Endothelial cell of umbilical vein (primary cell): Measurements from ENCODE around the gene ANK2. TPM values are rescaled to one million over a fixed set of nuclear protein-coding genes. Genes with fewer than 3 reads are reported as not detected.

ENCODE experiments used
- BruUV-seq: library from RNA; stranded (reverse); fragments of 400-500 nt; replicated peaks from 2 replicates; lab custom pipeline; 2021; lab: Mats Ljungman, UMichigan
- CTCF ChIA-PET: fragments of 300-600, 350-600 bp; sonication (Branson Sonifier 250); formaldehyde crosslinking; loops from one replicate; lab custom pipeline; 2021; ENCODE audit warnings: antibody characterized with exemption, inconsistent platforms; lab: Charles Lee
- POLR2A ChIA-PET: fragments of 300-600, 350-600 bp; sonication (Branson Sonifier 250); formaldehyde crosslinking; loops from one replicate; lab custom pipeline; 2021; ENCODE audit warnings: antibody characterized with exemption, inconsistent platforms; lab: Charles Lee
- DNase-seq: peaks from one replicate; pipeline ENCODE4 v3.0.0-alpha.2; 2011; ENCODE audit warnings: low read depth, low spot score
- FAIRE-seq: peaks from 2 replicates; lab custom pipeline; 2011; peaks lifted over from hg19 to GRCh38; lab: Jason Lieb, UNC
- H2AFZ ChIP-seq: 2 replicates; pipeline ENCODE4 v1.6.0; 2012; ENCODE audit warnings: low read depth, low read length, control low read depth, inconsistent platforms
- H3K27ac ChIP-seq: 2 replicates; pipeline ENCODE4 v1.5.1; 2011; ENCODE audit warnings: low read depth, mild to moderate bottlenecking, control low read depth, low read length, moderate library complexity; ENCODE audit not compliant: insufficient read depth
- H3K27me3 ChIP-seq, 2 experiments: 2 replicates each; pipeline versions ENCODE4 v1.6.0 to v1.6.1; 2011; ENCODE audit warnings: low read length in 2 of 2, mixed read lengths in 1 of 2; ENCODE audit not compliant: control insufficient read depth in 2 of 2, insufficient read depth in 2 of 2
- H3K36me3 ChIP-seq, 2 experiments: 2 replicates in 1 of 2; 3 replicates in 1 of 2; pipeline ENCODE4 v1.5.1; 2011; ENCODE audit warnings: low read length in 2 of 2, mild to moderate bottlenecking in 1 of 2, moderate library complexity in 1 of 2; ENCODE audit not compliant: control insufficient read depth in 2 of 2, insufficient read depth in 2 of 2; ENCODE audit errors: extremely low read depth in 1 of 2
- H3K4me1 ChIP-seq: 3 replicates; pipeline ENCODE4 v1.5.1; 2011; ENCODE audit warnings: mild to moderate bottlenecking, low read length; ENCODE audit not compliant: control insufficient read depth, insufficient read depth; ENCODE audit errors: extremely low read depth
- H3K4me2 ChIP-seq: 2 replicates; pipeline ENCODE4 v1.6.1; 2011; ENCODE audit warnings: low read length, control low read depth, mixed read lengths; ENCODE audit not compliant: insufficient read depth
- H3K4me3 ChIP-seq, 3 experiments: fragments of 200-600 bp in 1 of 3; sonication (generic), shearing (Covaris generic) in 1 of 3; replicated peaks in 1 of 3; 2 replicates each; pipeline ENCODE4 v1.5.1; 2011 to 2016; ENCODE audit warnings: control low read depth in 3 of 3, low read length in 3 of 3, mild to moderate bottlenecking in 2 of 3, inconsistent platforms in 1 of 3, low read depth in 1 of 3, moderate library complexity in 1 of 3; ENCODE audit not compliant: insufficient read depth in 1 of 3
- H3K79me2 ChIP-seq: 2 replicates; pipeline ENCODE4 v1.6.0; 2012; ENCODE audit warnings: low read length, inconsistent platforms; ENCODE audit not compliant: control insufficient read depth, insufficient read depth
- H3K9ac ChIP-seq: replicated peaks from 2 replicates; pipeline ENCODE3; 2011; ENCODE audit warnings: low read length, control low read depth; ENCODE audit not compliant: insufficient read depth; ENCODE audit errors: extremely low read depth
- H3K9me1 ChIP-seq: replicated peaks from 3 replicates; pipeline ENCODE4 v1.6.0; 2011; ENCODE audit warnings: mild to moderate bottlenecking, low read length; ENCODE audit not compliant: control insufficient read depth, insufficient read depth; ENCODE audit errors: extremely low read depth
- H3K9me3 ChIP-seq: replicated peaks from 2 replicates; pipeline ENCODE4 v1.5.1; 2012; ENCODE audit warnings: low read length, inconsistent platforms; ENCODE audit not compliant: control insufficient read depth, insufficient read depth
- H4K20me1 ChIP-seq: replicated peaks from 2 replicates; pipeline ENCODE3; 2011; ENCODE audit warnings: mild to moderate bottlenecking, low read length; ENCODE audit not compliant: control insufficient read depth, insufficient read depth; ENCODE audit errors: extremely low read depth
- CTCF ChIP-seq, 2 donors: IDR thresholded peaks; 1 replicate in 1 of 2; 2 replicates in 1 of 2; pipeline ENCODE4 v1.5.1; 2011; ENCODE audit warnings: low read length in 2 of 2, mild to moderate bottlenecking in 2 of 2, moderate library complexity in 2 of 2, control low read depth in 1 of 2, inconsistent platforms in 1 of 2, low read depth in 1 of 2; ENCODE audit not compliant: insufficient read depth in 1 of 2; ENCODE audit errors: extremely low read depth in 1 of 2
- EZH2 ChIP-seq: IDR thresholded peaks from 2 replicates; pipeline ENCODE4 v1.6.1; 2012; ENCODE audit warnings: borderline replicate concordance, low read depth, mild to moderate bottlenecking, moderate library complexity, low read length, inconsistent platforms; ENCODE audit not compliant: severe bottlenecking
- FOS ChIP-seq: IDR thresholded peaks from 2 replicates; pipeline ENCODE4 v1.6.1; 2011; ENCODE audit warnings: mild to moderate bottlenecking, low read length, moderate library complexity, borderline replicate concordance; ENCODE audit not compliant: insufficient read depth
- GATA2 ChIP-seq: IDR thresholded peaks from 2 replicates; pipeline ENCODE4 v1.7.0; 2011; ENCODE audit warnings: low read depth, mild to moderate bottlenecking, moderate library complexity, mixed read lengths, low read length; ENCODE audit not compliant: insufficient read length, insufficient read depth
- JUN ChIP-seq: IDR thresholded peaks from 2 replicates; pipeline ENCODE4 v1.6.1; 2011; ENCODE audit warnings: borderline replicate concordance, low read depth; ENCODE audit not compliant: insufficient read length, insufficient read depth
- MAX ChIP-seq: IDR thresholded peaks from 2 replicates; pipeline ENCODE4 v1.6.1; 2011; ENCODE audit not compliant: insufficient read depth, insufficient read length
- MYC ChIP-seq: IDR thresholded peaks from one replicate; pipeline ENCODE4 v1.6.1; 2011; ENCODE audit warnings: mild to moderate bottlenecking, low read depth, low read length
- POLR2A ChIP-seq: IDR thresholded peaks from 2 replicates; pipeline ENCODE4 v1.6.1; 2012; ENCODE audit warnings: low read depth, mild to moderate bottlenecking, control low read depth, low read length
- POLR2AphosphoS5 ChIP-seq: IDR thresholded peaks from 2 replicates; pipeline ENCODE4 v1.6.1; 2012; ENCODE audit warnings: low read depth, mild to moderate bottlenecking, control low read depth, low read length, moderate library complexity; ENCODE audit not compliant: insufficient read depth
- dilution Hi-C: fragments of 300-500 bp; cut with MboI; formaldehyde crosslinking; loops from one replicate; pipeline ENCODE4 v1.15.0; 2019; ENCODE audit warnings: low sequenced_read_pairs; ENCODE audit not compliant: extremely low pct_ligation_motif_present
- intact Hi-C: fragments of 100-400 bp; cut with micrococcal nuclease; formaldehyde crosslinking; loops from one replicate; pipeline ENCODE4 v1.10.0; 2022
- polyA plus RNA-seq, 4 experiments: library from polyadenylated mRNA; depleted of rRNA in 3 of 4; stranded (reverse) in 3 of 4; unstranded in 1 of 4; fragments of >200 nt; gene quantifications; 2 replicates each; pipeline versions ENCODE4 v1.2.1 to v1.2.3, GENCODE V29; 2011 to 2012; ENCODE audit warnings: missing spikeins in 1 of 4
- total RNA-seq: library from RNA; stranded (reverse); gene quantifications from 2 replicates; pipeline ENCODE4 v1.2.3, GENCODE V29; 2021

ANK2 gene
- total and polyA plus RNA-seq, 2 donors (not counting 3 experiments of a cell fraction or from before 2014, with no cell fraction given) = not detected

- FAIRE-seq = no peak
- dilution Hi-C loops = no loop called here
- Histone ChIP-seq H3K9ac (no peak overlapping the region), H2AFZ (no peak overlapping the region), H3K4me3 (no peak overlapping the region), H3K9me3 (no peaks in the 10 kb centered on the region), H3K9me1 (peaks cover 3% of the 10 kb centered on the region), H3K27me3 (no peaks in the 10 kb centered on the region), H3K79me2 (no peaks in the 10 kb centered on the region), H4K20me1 (no peaks in the 10 kb centered on the region), H3K36me3 (no peaks in the 10 kb centered on the region), H3K4me1 (no peaks in the 10 kb centered on the region), H3K4me2 (no peak overlapping the region), H3K27ac (no peak overlapping the region)
- ChIA-PET POLR2A (no interaction called here), CTCF (interaction anchor here (1.3 kb wide), 1 partner anchor 21 kb away, joined by 3 read pairs; no protein-coding TSS in a partner anchor)
- no TSS peak for BruUV-seq
- no peak for TF ChIP-seq JUN
- no peak for TF ChIP-seq MAX
- TF ChIP-seq POLR2A = no peak
- no peak for TF ChIP-seq CTCF (IDR thresholded peaks at IDR 0.05; ENCODE audit: extremely low read depth in 1 of 2, insufficient read depth in 1 of 2, low read depth in 1 of 2, low read length in 2 of 2)
- TF ChIP-seq EZH2 = no peak
- TF ChIP-seq FOS = no peak
- TF ChIP-seq POLR2AphosphoS5 = no peak
- no peak for TF ChIP-seq MYC
- TF ChIP-seq GATA2 = no peak
- intact Hi-C loops = no loop called here
- DNase-seq = no peak
Measured at GRCh38 chr4:113052379-113052951, 3.0 kb downstream of the ANK2 start.
